Lower lobe of right lung (tissue), 2 donors: Measurements from ENCODE around the gene TRIM65. TPM values are rescaled to one million over a fixed set of nuclear protein-coding genes. Genes with fewer than 3 reads are reported as not detected.
"Not testable (repeated sequence)": the region's sequence is repeated elsewhere in the genome, so short reads cannot be mapped to it uniquely, and the experiment has no call there.

Experiments used
- ATAC-seq, 2 donors: fragments of 200-7000 bp; cut with Tn5 transposase; one replicate each; pipeline ENCODE4 v1.9.1; 2020 to 2022; ENCODE audit warnings: mild to moderate bottlenecking in 2 of 2, moderate library complexity in 2 of 2
- DNase-seq: peaks from one replicate; pipeline ENCODE4 v3.0.0-alpha.2; 2020
- H3K27ac ChIP-seq: fragments of 200-600 bp; one replicate; pipeline ENCODE4 v1.8.0; 2022
- H3K27me3 ChIP-seq: fragments of 200-600 bp; one replicate; pipeline ENCODE4 v1.8.0; 2022; ENCODE audit warnings: low read depth
- H3K36me3 ChIP-seq: fragments of 200-600 bp; one replicate; pipeline ENCODE4 v1.8.0; 2022; ENCODE audit warnings: mild to moderate bottlenecking
- H3K4me1 ChIP-seq: fragments of 200-600 bp; one replicate; pipeline ENCODE4 v1.8.0; 2022
- H3K4me3 ChIP-seq: fragments of 200-600 bp; one replicate; pipeline ENCODE4 v1.8.0; 2022; ENCODE audit warnings: mild to moderate bottlenecking
- H3K9me3 ChIP-seq: fragments of 200-600 bp; one replicate; pipeline ENCODE4 v1.8.0; 2022
- CTCF ChIP-seq: fragments of 200-600 bp; IDR thresholded peaks from one replicate; pipeline ENCODE4 v1.8.0; 2022; ENCODE audit warnings: antibody characterized with exemption, mild to moderate bottlenecking
- intact Hi-C: fragments of 100-400 bp; cut with DNase I; formaldehyde crosslinking; loops from one replicate; pipeline ENCODE4 v1.11.0; 2022
- total RNA-seq: library from RNA; stranded (reverse); fragmentation: NEBNext Ultra II Directional; extraction: Animal tissue kit (Norgen Biotek cat#: 25700); gene quantifications from one replicate; pipeline ENCODE4 v1.2.1, GENCODE V29; 2021
- donor health status: DM: no; HTN: yes; CAD: no; lungs with severe emphysema.

The TRIM65 gene
- total RNA-seq, 1 donor from 2014 or later: 32.4 TPM

- DNase-seq (no peak), ATAC-seq (no peak)
- intact Hi-C loops: no loop called here
- Histone ChIP-seq H3K36me3 (peaks cover 35% of the 10 kb centered on the region), H3K4me3 (no peak overlapping the region), H3K27me3 (no peaks in the 10 kb centered on the region), H3K9me3 (no peaks in the 10 kb centered on the region), H3K4me1 (peaks cover 8% of the 10 kb centered on the region), H3K27ac (no peak overlapping the region)
- TF ChIP-seq CTCF: no peak
Measured at GRCh38 chr17:75888484-75888883, 8.3 kb downstream of the TRIM65 start.

GRCh38 chr17:75885860-75886259 lies 10.9 kb downstream of the TRIM65 start:
- H3K27me3 ChIP-seq, intact Hi-C loops, H3K4me1 ChIP-seq, ATAC-seq, H3K27ac ChIP-seq, H3K4me3 ChIP-seq, DNase-seq, H3K9me3 ChIP-seq: not testable (repeated sequence)
- H3K36me3 ChIP-seq: peaks cover 16% of the 10 kb centered on the region

GRCh38 chr17:75885431-75885830 lies 11.3 kb downstream of the TRIM65 start:
- no peak for DNase-seq
- ATAC-seq: no peak
- H3K27me3 ChIP-seq: no peaks in the 10 kb centered on the region
- TF ChIP-seq CTCF: no peak
- no peaks in the 10 kb centered on the region for H3K9me3 ChIP-seq
- peaks cover 8% of the 10 kb centered on the region for H3K4me1 ChIP-seq
- H3K27ac ChIP-seq: no peak overlapping the region
- no peak overlapping the region for H3K4me3 ChIP-seq
- intact Hi-C loops: no loop called here
- peaks cover 12% of the 10 kb centered on the region for H3K36me3 ChIP-seq

GRCh38 chr17:75881678-75882454 lies 14.9 kb downstream of the TRIM65 start:
- no peak for DNase-seq

GRCh38 chr17:75880266-75880665 lies 16.5 kb downstream of the TRIM65 start:
- intact Hi-C loops: no loop called here
- DNase-seq (no peak), ATAC-seq (no peak)
- TF ChIP-seq CTCF: no peak
- H3K9me3 ChIP-seq: no peaks in the 10 kb centered on the region
- H3K4me3 ChIP-seq: no peak overlapping the region
- H3K27ac ChIP-seq: no peak overlapping the region
- H3K27me3 ChIP-seq: no peaks in the 10 kb centered on the region
- H3K36me3 ChIP-seq: peaks cover 8% of the 10 kb centered on the region
- H3K4me1 ChIP-seq: peaks cover 35% of the 10 kb centered on the region

More at GRCh38 chr17:75881678-75882454, 14.9 kb downstream of the TRIM65 start:
- H3K36me3 ChIP-seq: no peaks in the 10 kb centered on the region
- no peaks in the 10 kb centered on the region for H3K9me3 ChIP-seq
- H3K4me3 ChIP-seq: no peak overlapping the region
- H3K27ac ChIP-seq: no peak overlapping the region
- no peaks in the 10 kb centered on the region for H3K27me3 ChIP-seq
- H3K4me1 ChIP-seq: peaks cover 21% of the 10 kb centered on the region
- no peak for TF ChIP-seq CTCF
- ATAC-seq: no peak
- intact Hi-C loops: no loop called here

GRCh38 chr17:75878174-75878998 lies 18.4 kb downstream of the TRIM65 start, which contains the start of gene TRIM47:
Gene TRIM47, minus strand, starts transcription at chr17:75878581. Its CDS starts 33 bp downstream, at chr17:75878548.
- peak; percentile 73 for DNase-seq
- intact Hi-C loops: no loop called here

More at GRCh38 chr17:75878174-75878998, 18.4 kb downstream of the TRIM65 start, which contains the start of gene TRIM47:
- Histone ChIP-seq H3K27ac (peak within 1 kb of the TSS; percentile 93), H3K36me3 (peaks cover 25% of the 10 kb centered on the region), H3K9me3 (no peaks in the 10 kb centered on the region), H3K4me3 (peak within 1 kb of the TSS; percentile 67), H3K4me1 (peaks cover 48% of the 10 kb centered on the region), H3K27me3 (no peaks in the 10 kb centered on the region)
- no peak for TF ChIP-seq CTCF
- ATAC-seq: peak; percentile 58 to 63
